ENCODE data around the gene HLA-DRB1.

DNA sequence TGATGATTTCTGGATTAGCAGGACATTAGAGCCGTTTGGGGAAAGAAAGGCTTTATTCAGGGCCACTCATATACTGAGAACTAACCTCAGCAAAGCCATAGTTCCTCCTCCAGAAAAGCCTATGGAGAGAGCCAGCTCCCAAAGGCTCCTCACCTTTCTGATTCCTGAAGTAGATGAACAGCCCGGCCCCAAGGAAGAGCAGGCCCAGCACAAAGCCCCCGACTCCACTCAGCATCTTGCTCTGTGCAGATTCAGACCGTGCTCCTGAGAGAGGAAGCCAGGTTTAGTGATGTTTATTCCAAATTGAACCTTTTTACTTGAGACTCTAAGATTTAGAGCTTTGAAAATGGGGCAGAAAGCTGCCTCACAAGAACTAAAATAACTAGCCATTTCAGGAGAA, 9.1 kb downstream of the HLA-DRB1 start:
- no peak for TF ChIP-seq YY1 (IDR thresholded peaks at IDR 0.05; ENCODE audit: insufficient read depth, insufficient read length)
- no peak for TF ChIP-seq ZNF274 (IDR thresholded peaks at IDR 0.05; ENCODE audit: low read depth, low read length)
